ENCODE data around the gene ADAMTS6. TPM values are rescaled to one million over a fixed set of nuclear protein-coding genes. Genes with fewer than 3 reads are reported as not detected.

Gene ADAMTS6
- polyA plus RNA-seq, 3 donors: 0.01 TPM; not detected in 2

- DNase-seq: no peak
- no peaks in the 10 kb centered on the region for H3K4me1 Mint-ChIP-seq
- TF ChIP-seq CTCF (IDR thresholded peaks at IDR 0.05): no peak
- H3K4me2 ChIP-seq (replicated peaks; ENCODE audit: extremely low read depth, low read length, poor library complexity, severe bottlenecking): no peak overlapping the region
- intact Hi-C loops (cut with micrococcal nuclease): no loop called here
- no peaks in the 10 kb centered on the region for H3K79me2 ChIP-seq (ENCODE audit: insufficient read depth, low read length)
- H3K27ac ChIP-seq (ENCODE audit: low read depth in 1 of 2, low read length in 2 of 2): no peak overlapping the region
- no peak overlapping the region for H3K27ac Mint-ChIP-seq
- H3K4me3 Mint-ChIP-seq: no peak overlapping the region
- no peaks in the 10 kb centered on the region for H3K27me3 Mint-ChIP-seq (ENCODE audit: low read depth in 3 of 3)
- peaks cover 0 to 3% (median 0%) of the 10 kb centered on the region in 7 donors for H3K9me3 Mint-ChIP-seq
- H3K36me3 Mint-ChIP-seq: no peaks in the 10 kb centered on the region
- H4K20me1 ChIP-seq (ENCODE audit: insufficient read depth, low read length): no peaks in the 10 kb centered on the region
- no CpG with 5 or more reads among the region's 4 CpGs for WGBS (ENCODE audit: insufficient coverage)
- no peak overlapping the region for H2AFZ ChIP-seq (ENCODE audit: insufficient read depth, low read depth, low read length, poor library complexity, severe bottlenecking)
- no peaks in the 10 kb centered on the region for H3K36me3 ChIP-seq (replicated peaks in 1 of 2; ENCODE audit: control insufficient read depth in 1 of 2, insufficient read depth in 2 of 2, low read length in 2 of 2)
- no peak overlapping the region for H3K4me3 ChIP-seq (replicated peaks in 1 of 3; ENCODE audit: low read depth in 2 of 3, low read length in 3 of 3)
- H3K4me1 ChIP-seq (ENCODE audit: control insufficient read depth in 1 of 2, insufficient read depth in 2 of 2, low read length in 2 of 2): no peaks in the 10 kb centered on the region
- no peaks in the 10 kb centered on the region for H3K9me3 ChIP-seq (replicated peaks in 1 of 2; ENCODE audit: control insufficient read depth in 1 of 2, insufficient read depth in 1 of 2, low read length in 2 of 2)
- no peaks in the 10 kb centered on the region for H3K27me3 ChIP-seq (ENCODE audit: control insufficient read depth in 2 of 2, insufficient read depth in 2 of 2, low read length in 2 of 2)
- no peak overlapping the region for H3K9ac ChIP-seq (ENCODE audit: insufficient read depth, low read length, poor library complexity, severe bottlenecking)
Measured at GRCh38 chr5:65246741-65247140, 235.0 kb downstream of the ADAMTS6 start.

GRCh38 chr5:65244031-65244430, 237.7 kb downstream of the ADAMTS6 start:
- no peak for TF ChIP-seq CTCF (IDR thresholded peaks at IDR 0.05)

More at GRCh38 chr5:65244031-65244430, 237.7 kb downstream of the ADAMTS6 start:
- H3K4me1 Mint-ChIP-seq: no peaks in the 10 kb centered on the region
- H3K27me3 Mint-ChIP-seq (ENCODE audit: low read depth in 3 of 3): no peaks in the 10 kb centered on the region
- H3K27ac ChIP-seq (ENCODE audit: low read depth in 1 of 2, low read length in 2 of 2): no peak overlapping the region
- H3K36me3 Mint-ChIP-seq: no peaks in the 10 kb centered on the region
- no peaks in the 10 kb centered on the region for H3K4me1 ChIP-seq (ENCODE audit: control insufficient read depth in 1 of 2, insufficient read depth in 2 of 2, low read length in 2 of 2)
- H3K9ac ChIP-seq (ENCODE audit: insufficient read depth, low read length, poor library complexity, severe bottlenecking): no peak overlapping the region
- H3K4me3 Mint-ChIP-seq: no peak overlapping the region
- H3K27ac Mint-ChIP-seq: no peak overlapping the region
- no peaks in the 10 kb centered on the region for H3K36me3 ChIP-seq (replicated peaks in 1 of 2; ENCODE audit: control insufficient read depth in 1 of 2, insufficient read depth in 2 of 2, low read length in 2 of 2)
- H3K27me3 ChIP-seq (ENCODE audit: control insufficient read depth in 2 of 2, insufficient read depth in 2 of 2, low read length in 2 of 2): no peaks in the 10 kb centered on the region
- no peak for DNase-seq
- no peak overlapping the region for H3K4me2 ChIP-seq (replicated peaks; ENCODE audit: extremely low read depth, low read length, poor library complexity, severe bottlenecking)
- intact Hi-C loops (cut with micrococcal nuclease): no loop called here
- no peak overlapping the region for H3K4me3 ChIP-seq (replicated peaks in 1 of 3; ENCODE audit: low read depth in 2 of 3, low read length in 3 of 3)
- H3K79me2 ChIP-seq (ENCODE audit: insufficient read depth, low read length): no peaks in the 10 kb centered on the region
- H3K9me3 Mint-ChIP-seq: peaks cover 0 to 3% (median 0%) of the 10 kb centered on the region in 7 donors
- H4K20me1 ChIP-seq (ENCODE audit: insufficient read depth, low read length): no peaks in the 10 kb centered on the region
- H2AFZ ChIP-seq (ENCODE audit: insufficient read depth, low read depth, low read length, poor library complexity, severe bottlenecking): no peak overlapping the region
- H3K9me3 ChIP-seq (replicated peaks in 1 of 2; ENCODE audit: control insufficient read depth in 1 of 2, insufficient read depth in 1 of 2, low read length in 2 of 2): no peaks in the 10 kb centered on the region
- 100% methylated on average over 1 of the region's 4 CpGs for WGBS (ENCODE audit: insufficient coverage)

All from CD14-positive monocyte (primary cell).